GM21619 (cell line): ENCODE results near the gene EEF2.

ENCODE experiments used
- ATAC-seq: cut with Tn5 transposase; IDR thresholded peaks from one replicate; pipeline ENCODE4 v1.9.1; 2021; ENCODE audit not compliant: unreplicated experiment

EEF2 gene

GRCh38 chr19:3986260-3987041 lies 1.2 kb upstream of the EEF2 start:
- no peak for ATAC-seq

- ATAC-seq = no peak
Measured at GRCh38 chr19:3985643-3986259, 488 bp upstream of the EEF2 start.

- ATAC-seq = no peak
Measured at GRCh38 chr19:3984584-3984907, 717 bp downstream of the EEF2 start.

- ATAC-seq = no peak
Measured at GRCh38 chr19:3983936-3984583, 1.2 kb downstream of the EEF2 start.

GRCh38 chr19:3983542-3983914 lies 1.7 kb downstream of the EEF2 start:
- no peak for ATAC-seq

- no peak for ATAC-seq
Measured at GRCh38 chr19:3982701-3983541, 2.3 kb downstream of the EEF2 start.

- ATAC-seq = no peak
Measured at GRCh38 chr19:3981736-3982681, 3.3 kb downstream of the EEF2 start.

- ATAC-seq = no peak
Measured at GRCh38 chr19:3981373-3981735, 3.9 kb downstream of the EEF2 start.

GRCh38 chr19:3980353-3981251 lies 4.7 kb downstream of the EEF2 start:
- ATAC-seq = no peak

- ATAC-seq = no peak
Measured at GRCh38 chr19:3979674-3980352, 5.5 kb downstream of the EEF2 start.

- no peak for ATAC-seq
Measured at GRCh38 chr19:3979289-3979673, 6.0 kb downstream of the EEF2 start.

- ATAC-seq = no peak
Measured at GRCh38 chr19:3978145-3978544, 7.1 kb downstream of the EEF2 start.

- no peak for ATAC-seq
Measured at GRCh38 chr19:3977242-3978143, 7.8 kb downstream of the EEF2 start.

GRCh38 chr19:3976495-3977241 lies 8.6 kb downstream of the EEF2 start:
- no peak for ATAC-seq

- no peak for ATAC-seq
Measured at GRCh38 chr19:3975637-3976087, 9.6 kb downstream of the EEF2 start.

- no peak for ATAC-seq
Measured at GRCh38 chr19:3975144-3975543, 10.1 kb downstream of the EEF2 start.
